Measurements from ENCODE around the gene DRAM2. TPM values are rescaled to one million over a fixed set of nuclear protein-coding genes. Genes with fewer than 3 reads are reported as not detected.
"Not testable (repeated sequence)": the region's sequence is repeated elsewhere in the genome, so short reads cannot be mapped to it uniquely, and the experiment has no call there.

Gene DRAM2
- total RNA-seq, 1 experiment from 2014 or later: 15.7 TPM

DNA sequence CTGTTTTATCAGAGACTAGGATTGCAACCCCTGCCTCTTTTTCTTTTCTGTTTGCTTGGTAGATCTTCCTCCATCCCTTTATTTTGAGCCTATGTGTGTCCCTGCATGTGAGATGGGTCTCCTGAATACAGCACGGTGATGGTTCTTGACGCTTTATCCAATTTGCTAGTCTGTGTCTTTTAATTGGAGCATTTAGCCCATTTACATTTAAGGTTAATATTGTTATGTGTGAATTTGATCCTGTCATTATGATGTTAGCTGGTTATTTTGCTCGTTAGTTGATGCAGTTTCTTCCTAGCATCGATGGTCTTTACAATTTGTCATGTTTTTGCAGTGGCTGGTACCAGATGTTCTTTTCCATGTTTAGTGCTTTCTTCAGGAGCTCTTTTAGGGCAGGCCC lies 62.6 kb downstream of the DRAM2 start:
- H3K27ac ChIP-seq (ENCODE audit: low read length); H3K27me3 ChIP-seq (ENCODE audit: control insufficient read depth, insufficient read depth, low read length); H3K9me3 ChIP-seq (ENCODE audit: control insufficient read depth, insufficient read depth, low read depth, low read length); H3K36me3 ChIP-seq (ENCODE audit: control insufficient read depth, insufficient read depth, low read length); in situ Hi-C loops (cut with HindIII; ENCODE audit: low pct_unique_long_range_greater_than_20kb, low sequenced_read_pairs); H3K4me1 ChIP-seq (ENCODE audit: control insufficient read depth, insufficient read depth, low read length); intact Hi-C loops (cut with micrococcal nuclease; ENCODE audit: unreplicated experiment); POLR2A ChIA-PET; H3K4me3 ChIP-seq (ENCODE audit: low read depth in 2 of 2, low read length in 2 of 2); ATAC-seq; DNase-seq (ENCODE audit: low read depth, low spot score); CTCF ChIA-PET; BruUV-seq (replicated peaks): not testable (repeated sequence)

Other genes starting within 250 kb of the DRAM2 start
- 34.1 TPM for gene LRIF1, start 176.2 kb downstream of the DRAM2 start, total RNA-seq (2021; ENCODE audit: unreplicated experiment)
- 21.9 TPM for gene CEPT1, start 130 bp upstream of the DRAM2 start, total RNA-seq (2021; ENCODE audit: unreplicated experiment)
- 10.4 TPM for gene DENND2D, start 60.6 kb upstream of the DRAM2 start, total RNA-seq (2021; ENCODE audit: unreplicated experiment)
- gene CHI3L2, start 87.6 kb upstream of the DRAM2 start, total RNA-seq (2021; ENCODE audit: unreplicated experiment): 0.77 TPM
- not detected for gene CHIA, start 150.8 kb upstream of the DRAM2 start, total RNA-seq (2021; ENCODE audit: unreplicated experiment)

Measured in Panc1 (cell line).